HepG2 (cell line): ENCODE data around the gene CST8. TPM values are rescaled to one million over a fixed set of nuclear protein-coding genes. Genes with fewer than 3 reads are reported as not detected.

Experiments
- BORCS8-MEF2B ChIP-seq: sonication (generic); formaldehyde crosslinking; IDR thresholded peaks from 2 replicates; pipeline ENCODE4 v1.8.0; 2022; ENCODE audit warnings: mild to moderate bottlenecking, missing genetic modification reagents
- EED ChIP-seq: sonication (generic); formaldehyde crosslinking; IDR thresholded peaks from 2 replicates; pipeline ENCODE4 v1.5.0; 2020; ENCODE audit warnings: mild to moderate bottlenecking, missing genetic modification reagents
- ELF1 ChIP-seq: sonication (generic); formaldehyde crosslinking; IDR thresholded peaks from 2 replicates; pipeline ENCODE4 v1.4.0; 2020; ENCODE audit warnings: missing genetic modification reagents
- HDAC6 ChIP-seq: fragments of 200-600 bp; sonication (generic); IDR thresholded peaks from 2 replicates; pipeline ENCODE4 v1.7.0; 2017; ENCODE audit warnings: mild to moderate bottlenecking, antibody characterized with exemption, low read length, low read depth
- HNRNPK ChIP-seq: fragments of 200-400 bp; formaldehyde crosslinking; IDR thresholded peaks from 2 replicates; pipeline ENCODE4 v1.6.1; 2018; ENCODE audit warnings: low read length, low read depth, moderate library complexity, mild to moderate bottlenecking; ENCODE audit not compliant: poor library complexity, severe bottlenecking
- HNRNPLL ChIP-seq: fragments of 200-400 bp; formaldehyde crosslinking; IDR thresholded peaks from 2 replicates; pipeline ENCODE4 v1.6.1; 2017; ENCODE audit warnings: mild to moderate bottlenecking, low read depth, low read length; ENCODE audit not compliant: poor library complexity, severe bottlenecking
- HOXA9 ChIP-seq: sonication (generic); formaldehyde crosslinking; IDR thresholded peaks from 2 replicates; pipeline ENCODE4 v1.8.1; 2022; ENCODE audit warnings: missing genetic modification reagents, mild to moderate bottlenecking, moderate library complexity, borderline replicate concordance
- IRF2 ChIP-seq: IDR thresholded peaks from 2 replicates; pipeline ENCODE4 v1.6.1; 2018; ENCODE audit warnings: missing genetic modification reagents, missing compliant biosample characterization
- KAT7 ChIP-seq: IDR thresholded peaks from 2 replicates; pipeline ENCODE4 v1.6.1; 2018; ENCODE audit warnings: borderline replicate concordance, missing compliant biosample characterization
- KLF15 ChIP-seq: sonication (generic); formaldehyde crosslinking; IDR thresholded peaks from 2 replicates; pipeline ENCODE4 v1.8.1; 2023; ENCODE audit warnings: borderline replicate concordance, mild to moderate bottlenecking, inconsistent platforms, missing genetic modification reagents, mixed read lengths
- MXD4 ChIP-seq: IDR thresholded peaks from 2 replicates; pipeline ENCODE4 v1.6.1; 2016; ENCODE audit warnings: mild to moderate bottlenecking, missing biosample characterization, missing genetic modification reagents
- NR2F6 ChIP-seq, 2 experiments: IDR thresholded peaks; 2 replicates each; pipeline ENCODE4 v1.6.1; 2016; ENCODE audit warnings: antibody characterized with exemption in 1 of 2, mild to moderate bottlenecking in 1 of 2
- ONECUT2 ChIP-seq: sonication (generic); formaldehyde crosslinking; IDR thresholded peaks from 2 replicates; pipeline ENCODE4 v1.4.0; 2020; ENCODE audit warnings: missing genetic modification reagents
- POGK ChIP-seq: sonication (generic); formaldehyde crosslinking; conservative IDR thresholded peaks from 2 replicates; pipeline ENCODE4 v1.8.0; 2022; ENCODE audit warnings: mild to moderate bottlenecking, moderate library complexity, missing genetic modification reagents
- RXRB ChIP-seq: IDR thresholded peaks from 2 replicates; pipeline ENCODE4 v1.6.1; 2016; ENCODE audit warnings: borderline replicate concordance, missing genetic modification reagents, missing compliant biosample characterization
- SETDB1 ChIP-seq: sonication (generic); formaldehyde crosslinking; IDR thresholded peaks from 2 replicates; pipeline ENCODE4 v1.5.1; 2020; ENCODE audit warnings: missing genetic modification reagents, mild to moderate bottlenecking, borderline replicate concordance
- TAF15 ChIP-seq: fragments of 200-400 bp; formaldehyde crosslinking; IDR thresholded peaks from one replicate; pipeline ENCODE4 v1.6.1; 2018; ENCODE audit warnings: mild to moderate bottlenecking, low read depth, low read length; ENCODE audit not compliant: poor library complexity, severe bottlenecking
- TBL1XR1 ChIP-seq: fragments of 150-350 bp; IDR thresholded peaks from 2 replicates; pipeline ENCODE4 v1.6.1; 2014; ENCODE audit warnings: borderline replicate concordance, low read length; ENCODE audit not compliant: partially characterized antibody
- ZBTB21 ChIP-seq: sonication (generic); formaldehyde crosslinking; IDR thresholded peaks from 2 replicates; pipeline ENCODE4 v1.4.0; 2020; ENCODE audit warnings: missing genetic modification reagents
- ZFP36L2 ChIP-seq: sonication (generic); formaldehyde crosslinking; IDR thresholded peaks from 2 replicates; pipeline ENCODE4 v1.4.0; 2020; ENCODE audit warnings: missing genetic modification reagents
- ZNF101 ChIP-seq: sonication (generic); formaldehyde crosslinking; IDR thresholded peaks from 2 replicates; pipeline ENCODE4 v1.4.0; 2020; ENCODE audit warnings: mild to moderate bottlenecking, low read depth, missing genetic modification reagents, borderline replicate concordance
- ZNF124 ChIP-seq: sonication (generic); formaldehyde crosslinking; IDR thresholded peaks from 2 replicates; pipeline ENCODE4 v1.4.0; 2020; ENCODE audit warnings: missing genetic modification reagents
- ZNF275 ChIP-seq: sonication (generic); formaldehyde crosslinking; IDR thresholded peaks from 2 replicates; pipeline ENCODE4 v1.8.0; 2022; ENCODE audit warnings: missing genetic modification reagents, mild to moderate bottlenecking, inconsistent platforms, borderline replicate concordance
- ZNF383 ChIP-seq: sonication (generic); formaldehyde crosslinking; IDR thresholded peaks from 2 replicates; pipeline ENCODE4 v1.4.0; 2020; ENCODE audit warnings: missing genetic modification reagents, mild to moderate bottlenecking, borderline replicate concordance
- ZNF580 ChIP-seq: IDR thresholded peaks from 2 replicates; pipeline ENCODE4 v1.6.1; 2016; ENCODE audit warnings: low read depth, borderline replicate concordance
- ZNF781 ChIP-seq: sonication (generic); formaldehyde crosslinking; IDR thresholded peaks from 2 replicates; pipeline ENCODE4 v1.5.1; 2020; ENCODE audit warnings: borderline replicate concordance, mild to moderate bottlenecking, missing genetic modification reagents; ENCODE audit errors: not compliant biosample characterization
- ZNF883 ChIP-seq: sonication (generic); formaldehyde crosslinking; IDR thresholded peaks from 2 replicates; pipeline ENCODE4 v1.5.1; 2020; ENCODE audit warnings: mild to moderate bottlenecking, missing genetic modification reagents; ENCODE audit errors: not compliant biosample characterization
- polyA plus RNA-seq, 8 experiments: library from polyadenylated mRNA; depleted of rRNA in 3 of 8; stranded (reverse) in 7 of 8; unstranded in 1 of 8; fragments of >200 nt; fragmentation: Illumina TruSeq in 4 of 8; extraction: Trizol in 4 of 8; gene quantifications; 2 replicates each; pipeline versions ENCODE4 v1.2.1 to v1.2.3, GENCODE V29; 2011 to 2016; ENCODE audit warnings: low read depth in 4 of 8, missing spikeins in 1 of 8, mixed read lengths in 1 of 8; ENCODE audit not compliant: insufficient read depth in 1 of 8
- total RNA-seq, 5 experiments: library from RNA; depleted of rRNA; stranded (reverse); fragments of >200 nt; fragmentation: Illumina TruSeq; extraction: Trizol; gene quantifications; 2 replicates each; pipeline ENCODE4 v1.2.3, GENCODE V29; 2016; ENCODE audit warnings: low read depth in 1 of 5

The CST8 gene
- total and polyA plus RNA-seq, 2 of the 13 experiments (the other 11 are each of a cell fraction or from before 2014, with no cell fraction given) = not detected

- TF ChIP-seq ONECUT2 (CRISPR knock-in tag) = no peak
- TF ChIP-seq HNRNPLL = no peak
- peak; percentile 39; the same call in 1 of the 2 replicates for TF ChIP-seq RXRB
- no peak for TF ChIP-seq ZNF275 (CRISPR knock-in tag)
- TF ChIP-seq EED (CRISPR knock-in tag) = no peak
- no peak for TF ChIP-seq ZNF580
- TF ChIP-seq TAF15 = no peak
- TF ChIP-seq HDAC6 = no peak
- no peak for TF ChIP-seq ZBTB21 (CRISPR knock-in tag)
- no peak for TF ChIP-seq ZNF883 (CRISPR knock-in tag)
- no peak for TF ChIP-seq ZNF383 (CRISPR knock-in tag)
- TF ChIP-seq KAT7 = no peak
- no peak for TF ChIP-seq HNRNPK
- TF ChIP-seq BORCS8-MEF2B (CRISPR knock-in tag) = peak; percentile 66
- no peak for TF ChIP-seq ZNF781
- no peak for TF ChIP-seq IRF2
- no peak for TF ChIP-seq SETDB1
- TF ChIP-seq ZNF124 = no peak
- TF ChIP-seq POGK (CRISPR knock-in tag) = no peak
- TF ChIP-seq ZFP36L2 (CRISPR knock-in tag) = no peak
- TF ChIP-seq TBL1XR1 = no peak
- no peak for TF ChIP-seq HOXA9 (CRISPR knock-in tag)
- TF ChIP-seq NR2F6 (IDR thresholded peaks at IDR 0.05) = no peak
- TF ChIP-seq NR2F6 (CRISPR knock-in tag; IDR thresholded peaks at IDR 0.05) = peak; percentile 61
- no peak for TF ChIP-seq ELF1
- no peak for TF ChIP-seq ZNF101 (CRISPR knock-in tag)
- 0 out of 2 replicates have a peak, but pooled peaks have one; percentile 33 for TF ChIP-seq MXD4 (CRISPR knock-in tag)
- TF ChIP-seq KLF15 = no peak
These were observed 49.0 kb upstream of the CST8 start (continued) for GRCh38 chr20:23441850-23442313.
